COR-L47 (cell line): ENCODE results near the gene LGR5.
"Not testable (repeated sequence)": the region's sequence is repeated elsewhere in the genome, so short reads cannot be mapped to it uniquely, and the experiment has no call there.

Experiments
- DNase-seq: peaks from one replicate; lab custom pipeline; 2025; lab: John Stamatoyannopoulos, UW

The LGR5 gene

DNA sequence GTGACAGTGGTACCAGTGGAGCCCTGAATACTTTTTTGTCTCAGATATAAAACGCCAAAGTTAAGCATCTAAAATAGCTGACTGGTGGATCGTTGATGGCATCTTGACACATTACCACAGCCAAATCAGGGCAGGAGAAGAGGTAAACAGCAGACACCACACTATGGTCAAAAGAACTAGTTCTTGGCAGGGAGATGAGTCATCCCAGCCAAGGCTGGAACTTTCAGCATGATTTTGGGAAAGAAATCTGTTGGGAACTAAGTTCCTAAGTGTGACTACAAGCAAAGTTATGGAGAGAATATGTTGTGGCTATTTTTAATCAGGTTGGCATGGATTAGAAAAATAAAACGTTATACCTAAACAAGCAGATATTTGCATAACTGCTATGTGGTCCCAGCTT is 36.9 kb downstream of the LGR5 start:
- DNase-seq = no peak

- no peak for DNase-seq
These were observed 38.0 kb downstream of the LGR5 start for GRCh38 chr12:71477609-71478008.

- DNase-seq = no peak
These were observed 38.7 kb downstream of the LGR5 start for GRCh38 chr12:71478270-71478669.

DNA sequence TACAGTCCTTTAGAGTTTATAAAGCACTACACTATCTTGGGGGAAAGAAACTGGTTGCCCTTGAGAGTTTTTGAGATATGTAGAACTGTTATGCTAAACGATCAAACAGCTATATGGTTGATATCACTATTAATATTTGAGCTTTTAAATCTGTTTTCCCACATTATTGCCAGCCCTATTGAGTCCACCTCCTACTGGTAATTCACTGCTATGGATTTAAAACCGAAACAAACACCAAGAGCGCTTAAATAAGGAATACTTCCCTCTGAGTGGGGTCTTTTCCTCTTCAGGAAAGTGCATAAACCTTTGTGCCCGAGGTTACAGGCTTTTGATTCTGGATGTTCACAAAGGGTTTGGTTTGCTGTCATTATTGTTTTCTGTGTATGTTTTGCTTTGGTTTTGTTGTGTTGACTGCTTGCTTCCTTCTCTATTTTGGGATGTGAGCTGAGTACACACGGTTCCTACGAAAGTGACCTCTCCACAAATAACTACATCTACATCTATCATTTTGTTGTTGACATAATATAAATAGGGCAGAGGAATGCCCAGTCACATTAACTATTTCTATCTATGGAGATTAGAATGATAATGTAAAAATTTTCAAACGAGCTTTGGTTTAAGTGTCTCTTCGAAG is 44.8 kb downstream of the LGR5 start:
- no peak for DNase-seq

DNA sequence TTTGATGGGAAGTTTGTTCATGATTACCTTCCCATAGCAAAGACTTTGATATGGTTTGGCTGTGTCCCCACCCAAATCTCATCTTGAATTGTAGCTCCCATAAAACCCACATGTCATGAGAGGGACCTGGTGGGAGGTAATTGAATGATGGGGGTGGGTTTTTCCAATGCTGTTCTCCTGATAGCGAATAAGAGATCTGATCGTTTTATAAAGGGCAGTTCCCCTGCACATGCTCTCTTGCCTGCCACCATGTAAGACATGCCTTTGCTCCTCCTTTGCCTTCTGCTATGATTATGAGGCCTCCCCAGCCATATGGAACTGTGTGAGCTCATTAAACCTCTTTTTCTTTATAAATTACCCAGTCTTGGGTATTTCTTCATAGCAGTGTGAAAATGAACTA is 51.2 kb downstream of the LGR5 start:
- not testable (repeated sequence) for DNase-seq

DNA sequence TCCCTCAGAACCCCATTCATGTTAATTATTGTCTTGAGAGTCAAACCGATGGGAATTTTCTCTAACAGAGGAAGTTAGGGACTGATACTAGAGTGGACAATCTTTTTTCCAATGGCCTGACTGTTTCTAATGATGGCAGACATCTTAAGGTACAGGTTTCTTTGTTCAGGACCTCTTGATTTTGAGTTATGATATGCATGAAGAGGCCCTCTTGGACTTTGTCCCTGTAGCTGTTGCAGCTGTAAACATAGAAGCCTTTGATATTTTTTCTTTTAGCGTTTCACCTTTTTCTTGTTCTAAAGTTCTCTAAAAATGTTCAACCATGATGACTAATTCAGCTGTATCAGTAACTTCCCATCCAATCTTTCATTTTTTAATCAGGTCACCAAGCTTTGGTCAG is 53.0 kb downstream of the LGR5 start:
- no peak for DNase-seq

DNA sequence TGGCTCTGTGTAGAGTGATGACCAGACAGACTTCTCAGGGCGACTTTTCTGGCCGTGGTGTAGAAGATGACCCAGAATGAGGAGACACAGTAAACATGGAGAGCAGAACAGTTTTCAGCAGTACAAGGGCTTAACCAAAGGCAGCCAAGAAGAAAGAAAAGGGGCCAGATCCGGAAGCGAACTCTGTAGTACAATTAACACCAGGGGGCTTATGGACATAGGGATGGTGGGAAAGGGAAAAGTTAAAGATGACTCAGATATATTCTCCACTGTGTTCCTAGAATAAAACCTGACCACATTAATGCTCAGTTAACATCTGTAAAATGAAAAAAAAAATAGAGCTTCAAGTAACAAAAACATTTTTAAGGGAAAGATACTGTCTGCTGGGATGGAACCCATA is 60.2 kb downstream of the LGR5 start:
- DNase-seq = no peak

DNA sequence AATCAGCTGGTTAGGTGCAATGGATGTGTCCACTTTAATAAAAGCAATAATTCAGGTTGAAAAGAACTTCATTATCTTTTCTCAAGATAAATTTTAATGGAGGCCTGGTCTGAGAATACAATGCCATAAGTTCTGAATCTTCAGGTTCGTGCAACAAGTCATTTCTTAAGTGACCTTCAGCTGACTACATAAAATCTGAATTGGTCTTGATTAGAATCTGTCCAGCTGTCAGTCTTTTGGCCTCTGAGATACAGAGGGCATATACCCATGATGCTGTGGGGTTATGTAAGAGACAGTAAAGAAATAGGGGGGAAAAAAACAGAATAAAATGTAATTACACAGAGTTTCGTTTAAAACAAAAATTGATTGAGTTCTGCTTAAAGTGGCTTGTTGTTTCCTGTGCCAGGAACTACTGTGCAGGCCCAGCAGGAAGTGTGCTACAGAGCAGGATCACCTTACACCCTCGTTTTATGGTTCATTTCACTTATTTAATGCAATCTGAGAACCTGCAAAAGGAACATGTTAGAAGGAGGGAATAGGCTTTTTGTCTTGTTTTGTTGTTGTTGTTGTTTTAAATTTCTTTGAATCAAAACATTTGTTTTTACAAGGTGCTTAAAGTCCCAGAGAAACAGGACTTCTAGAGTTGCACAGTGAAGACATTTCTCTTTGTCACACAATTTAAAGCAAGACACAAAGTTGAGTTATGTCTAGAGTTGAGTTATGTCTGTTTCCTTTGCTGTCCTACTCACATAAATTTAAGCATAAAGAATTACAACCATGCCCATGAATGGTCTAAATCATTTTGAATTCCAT is 64.2 kb downstream of the LGR5 start:
- DNase-seq = peak; percentile 52

GRCh38 chr12:71504476-71504875 is 64.9 kb downstream of the LGR5 start:
- DNase-seq = no peak

- no peak for DNase-seq
These were observed 70.1 kb downstream of the LGR5 start for GRCh38 chr12:71509705-71510104.

DNA sequence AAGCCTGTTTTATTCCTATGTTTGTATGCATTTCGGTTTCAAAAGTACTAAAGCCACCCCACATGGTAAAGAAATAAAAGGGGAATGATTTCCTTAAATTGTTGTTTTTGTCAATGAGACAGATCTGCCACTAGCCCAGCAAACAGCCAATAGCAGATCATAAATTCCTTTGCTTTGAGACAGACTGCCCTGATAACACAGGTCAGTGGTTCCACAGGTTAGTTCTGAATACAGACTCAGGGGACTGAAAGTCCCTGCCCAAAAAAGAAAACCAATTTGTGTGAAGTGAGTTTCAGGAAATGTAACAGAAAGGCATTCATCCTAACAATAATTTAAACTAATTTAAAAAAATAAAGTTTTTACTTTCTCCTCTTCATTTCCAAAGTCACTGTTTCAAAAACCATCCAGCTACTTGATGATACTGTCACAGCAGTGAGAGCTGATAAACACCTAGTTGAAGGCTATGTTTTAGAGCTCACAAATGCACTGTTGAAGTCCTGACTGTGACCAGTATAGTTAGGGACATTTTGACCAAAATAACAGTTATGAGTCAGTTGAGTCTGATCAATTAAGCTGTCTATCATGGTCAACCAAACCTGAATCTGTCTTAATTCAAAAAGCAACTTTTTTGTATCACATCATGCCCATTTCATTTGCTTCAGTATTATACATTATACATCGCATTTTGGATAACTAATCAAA is 77.7 kb downstream of the LGR5 start:
- DNase-seq = no peak

DNA sequence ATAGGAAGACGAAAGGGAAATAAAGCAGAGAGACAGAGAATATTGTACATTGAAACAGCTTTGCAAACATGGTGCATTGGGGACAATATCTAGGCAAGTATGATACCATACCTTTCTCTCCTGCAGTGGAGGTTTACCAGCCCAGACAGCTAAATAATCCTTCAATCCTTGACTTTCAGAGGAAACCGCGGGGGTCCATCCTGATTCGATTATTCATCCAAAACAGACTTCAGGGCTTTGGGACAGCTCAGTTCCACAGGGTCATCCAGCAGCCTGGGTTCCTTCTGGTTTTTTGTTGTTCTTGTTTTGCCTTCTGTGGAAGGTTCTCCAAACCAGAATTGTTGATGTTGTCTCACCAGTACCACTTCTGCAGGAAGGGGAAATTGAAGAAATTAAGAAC is 81.5 kb downstream of the LGR5 start:
- no peak for DNase-seq

DNA sequence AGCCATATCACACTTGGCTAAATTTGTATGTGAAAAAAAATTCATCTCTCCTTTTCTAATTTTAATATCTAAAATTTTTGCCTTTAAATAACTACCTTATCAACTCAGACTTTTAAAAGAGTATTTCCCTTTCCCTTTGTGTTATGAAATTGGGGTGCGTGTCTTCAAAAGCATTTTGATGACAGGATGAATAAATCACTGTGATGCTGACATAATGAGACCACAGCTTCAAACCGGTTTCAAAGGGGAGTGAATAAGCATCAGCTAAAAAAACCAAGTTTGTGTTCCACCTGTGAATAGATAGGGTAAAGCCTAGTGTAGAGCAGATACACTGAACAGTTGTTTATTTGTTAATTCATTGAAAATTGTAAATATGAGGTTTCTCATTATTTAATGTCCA is 85.0 kb downstream of the LGR5 start:
- DNase-seq = no peak

DNA sequence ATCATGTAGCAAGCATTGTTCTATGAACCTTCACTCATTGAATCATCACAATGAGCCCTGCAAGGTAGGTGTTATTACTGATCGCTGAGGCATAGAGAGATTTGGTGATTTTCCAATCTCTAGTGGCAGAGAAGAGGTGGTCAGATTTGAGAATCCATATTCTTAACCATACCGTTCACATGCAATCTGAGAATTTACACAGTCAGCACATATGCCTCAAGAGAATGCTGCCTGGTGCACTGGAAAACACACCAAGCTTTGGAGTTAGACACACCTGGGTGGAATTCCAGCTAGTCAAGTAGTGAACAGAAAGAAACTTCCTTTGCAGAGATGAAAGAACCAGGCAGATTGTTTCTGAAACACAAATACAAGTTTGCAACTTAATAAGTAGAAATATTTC is 94.1 kb downstream of the LGR5 start:
- DNase-seq = no peak

- DNase-seq = no peak
These were observed 96.8 kb downstream of the LGR5 start for GRCh38 chr12:71536279-71536938.

DNA sequence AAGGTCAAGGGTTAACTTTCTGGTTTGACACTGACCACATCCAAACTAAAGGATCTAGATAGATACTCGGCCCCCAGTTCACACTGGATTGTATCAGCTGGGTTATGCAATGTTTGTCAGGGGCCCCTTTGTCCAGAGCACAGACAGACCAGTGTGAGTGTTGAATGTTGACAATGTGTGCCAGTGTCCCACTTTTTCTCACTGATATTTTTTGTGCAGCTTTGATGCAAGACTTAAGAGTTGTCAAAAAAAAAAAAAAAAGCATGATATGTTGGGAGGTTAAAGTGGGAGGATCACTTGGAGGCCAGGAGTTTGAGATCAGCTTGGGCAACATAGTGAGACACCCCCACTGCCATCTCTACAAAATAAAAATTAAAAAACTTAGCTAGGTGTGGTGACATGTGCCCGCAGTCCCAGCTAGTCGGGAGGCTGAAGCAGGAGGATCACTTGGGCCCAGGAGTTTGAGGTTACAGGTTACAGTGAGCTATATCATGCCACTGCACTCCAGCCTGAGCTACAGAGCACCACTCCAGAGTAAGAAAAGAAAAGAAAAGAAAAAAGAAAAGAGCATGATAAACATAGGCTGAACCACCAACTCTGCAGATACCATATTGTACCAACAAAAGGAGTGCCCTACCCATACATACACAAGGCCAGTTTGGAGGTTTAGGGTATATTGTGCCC is 97.5 kb downstream of the LGR5 start:
- DNase-seq = no peak

- no peak for DNase-seq
These were observed 99.2 kb downstream of the LGR5 start for GRCh38 chr12:71538807-71539206.

DNA sequence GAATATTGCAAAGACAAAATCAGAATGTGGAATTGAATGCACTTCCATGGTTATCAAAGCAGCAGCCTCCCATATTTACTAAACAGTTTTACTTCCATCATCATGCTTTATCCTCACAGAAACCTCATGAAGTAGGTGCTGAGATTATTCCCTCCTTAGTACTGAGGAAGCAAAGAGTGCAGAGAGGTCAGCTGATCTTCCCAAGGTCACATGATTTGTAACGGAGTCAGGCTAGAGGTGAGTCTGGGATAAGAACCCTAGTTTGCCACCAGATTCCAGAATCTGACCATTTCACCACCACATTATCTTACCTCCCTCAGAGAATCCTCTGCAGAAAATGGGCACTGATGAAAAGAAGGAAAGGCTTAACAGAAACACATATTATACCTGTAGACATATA is 102.0 kb downstream of the LGR5 start:
- DNase-seq = no peak

DNA sequence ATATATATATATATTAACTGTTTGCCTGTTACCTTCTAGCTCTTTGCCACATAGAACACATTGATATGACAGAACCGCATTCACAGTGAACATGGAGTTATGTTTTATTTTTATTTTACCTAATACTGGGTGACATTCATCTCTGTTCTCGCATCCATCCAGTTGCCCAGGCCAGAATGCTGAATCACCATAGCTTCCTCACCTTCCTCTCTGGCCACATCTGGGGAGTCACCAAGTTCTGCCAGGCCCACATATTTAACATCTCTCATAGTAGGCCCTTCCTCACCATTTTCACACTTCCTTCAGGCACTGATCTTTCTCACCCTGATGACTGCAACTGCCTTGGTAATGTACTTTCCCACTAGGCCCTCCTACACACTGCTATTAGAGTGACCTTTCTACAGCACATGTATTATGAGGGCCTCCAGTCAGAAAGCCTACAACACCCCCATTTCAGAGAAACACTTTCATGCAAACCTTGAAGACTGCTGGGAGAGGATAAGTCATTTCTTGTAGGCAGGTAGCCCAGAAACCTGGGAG is 106.8 kb downstream of the LGR5 start:
- no peak for DNase-seq

DNA sequence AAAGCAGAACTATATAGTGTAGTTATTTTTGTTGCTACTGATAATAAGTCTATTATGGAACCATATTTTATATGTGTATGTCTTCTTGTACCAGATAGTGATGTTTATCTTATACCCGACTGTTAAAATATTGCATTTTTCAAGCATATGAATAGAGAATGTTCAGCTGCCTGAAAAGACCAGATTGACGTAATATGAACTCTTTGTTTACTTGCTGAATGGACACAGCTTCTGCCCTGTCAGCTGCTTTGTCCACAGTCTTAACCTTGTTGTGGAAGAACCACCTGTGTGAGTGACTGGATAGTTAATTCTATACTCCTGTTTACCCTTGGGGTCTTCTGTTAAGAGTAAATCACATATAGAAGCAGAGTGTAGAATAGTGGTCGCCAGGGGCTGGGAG is 109.3 kb downstream of the LGR5 start:
- no peak for DNase-seq

DNA sequence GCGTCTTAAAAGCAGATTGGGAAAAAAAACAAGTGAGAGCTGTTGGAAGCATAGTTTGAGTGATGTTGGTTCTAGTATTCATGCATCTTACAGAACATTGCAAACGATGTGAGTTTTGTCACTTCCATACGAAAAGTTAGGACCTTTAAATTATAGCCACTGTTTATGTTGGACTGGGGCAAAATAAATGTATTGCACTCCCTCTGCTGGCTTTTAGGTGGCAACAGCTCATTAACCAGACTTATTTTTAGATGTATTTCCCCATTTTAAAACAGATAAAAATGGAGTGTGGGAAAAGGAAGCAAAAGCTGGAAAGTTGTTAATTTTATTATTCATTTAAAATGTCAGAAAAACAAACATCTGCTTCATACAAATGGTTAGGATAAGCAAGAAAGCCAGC is 111.9 kb downstream of the LGR5 start:
- peak; percentile 8 for DNase-seq
